Measurements from ENCODE around the gene NWD2. TPM values are rescaled to one million over a fixed set of nuclear protein-coding genes. Genes with fewer than 3 reads are reported as not detected.
"Not testable (repeated sequence)": the region's sequence is repeated elsewhere in the genome, so short reads cannot be mapped to it uniquely, and the experiment has no call there.

The NWD2 gene
- total RNA-seq, 2 donors from 2014 or later, result not detected

- H3K36me3 Mint-ChIP-seq; ATAC-seq; H3K9me3 Mint-ChIP-seq; DNase-seq (ENCODE audit: low spot score in 2 of 2); H3K27ac Mint-ChIP-seq: not testable (repeated sequence)
Observed at GRCh38 chr4:37413612-37414011, 169.1 kb downstream of the NWD2 start.

- Mint-ChIP-seq H3K9me3 (no peaks in the 10 kb centered on the region), H3K36me3 (no peaks in the 10 kb centered on the region), H3K27ac (no peak overlapping the region)
- no peak for ATAC-seq
- DNase-seq (ENCODE audit: low spot score in 2 of 2), result no peak
Observed at GRCh38 chr4:37415845-37416369, 171.4 kb downstream of the NWD2 start.

- ATAC-seq, result no peak
- DNase-seq (ENCODE audit: low spot score in 2 of 2), result no peak
- Mint-ChIP-seq H3K36me3 (no peaks in the 10 kb centered on the region), H3K9me3 (no peaks in the 10 kb centered on the region), H3K27ac (no peak overlapping the region)
Observed at GRCh38 chr4:37421614-37422013, 177.1 kb downstream of the NWD2 start.

GRCh38 chr4:37422102-37422501 is 177.6 kb downstream of the NWD2 start:
- H3K9me3 Mint-ChIP-seq, result no peaks in the 10 kb centered on the region
- ATAC-seq (no peak), DNase-seq (ENCODE audit: low spot score in 2 of 2) (no peak)
- no peak overlapping the region for H3K27ac Mint-ChIP-seq
- no peaks in the 10 kb centered on the region for H3K36me3 Mint-ChIP-seq

- Mint-ChIP-seq H3K9me3 (no peaks in the 10 kb centered on the region), H3K36me3 (no peaks in the 10 kb centered on the region), H3K27ac (no peak overlapping the region)
- no peak for ATAC-seq
- DNase-seq (ENCODE audit: low spot score in 2 of 2), result no peak
Observed at GRCh38 chr4:37422638-37423037, 178.1 kb downstream of the NWD2 start.

GRCh38 chr4:37423310-37423709 is 178.8 kb downstream of the NWD2 start:
- H3K27ac Mint-ChIP-seq, result no peak overlapping the region
- DNase-seq (ENCODE audit: low spot score in 2 of 2) (no peak), ATAC-seq (no peak)
- H3K36me3 Mint-ChIP-seq, result no peaks in the 10 kb centered on the region
- H3K9me3 Mint-ChIP-seq, result no peaks in the 10 kb centered on the region

- no peak for ATAC-seq
- no peaks in the 10 kb centered on the region for H3K36me3 Mint-ChIP-seq
Observed at GRCh38 chr4:37424753-37425152, 180.2 kb downstream of the NWD2 start.

GRCh38 chr4:37425857-37426256 is 181.3 kb downstream of the NWD2 start:
- no peaks in the 10 kb centered on the region for H3K36me3 Mint-ChIP-seq
- no peaks in the 10 kb centered on the region for H3K9me3 Mint-ChIP-seq
- no peak overlapping the region for H3K27ac Mint-ChIP-seq
- no peak for DNase-seq (ENCODE audit: low spot score in 2 of 2)
- ATAC-seq, result no peak

More at GRCh38 chr4:37424753-37425152, 180.2 kb downstream of the NWD2 start:
- Mint-ChIP-seq H3K27ac (no peak overlapping the region), H3K9me3 (no peaks in the 10 kb centered on the region)
- DNase-seq (ENCODE audit: low spot score in 2 of 2), result no peak

- Mint-ChIP-seq H3K36me3 (no peaks in the 10 kb centered on the region), H3K9me3 (no peaks in the 10 kb centered on the region), H3K27ac (no peak overlapping the region)
- ATAC-seq (no peak), DNase-seq (ENCODE audit: low spot score in 2 of 2) (no peak)
Observed at GRCh38 chr4:37427193-37427592, 182.7 kb downstream of the NWD2 start.

- no peak for DNase-seq (ENCODE audit: low spot score in 2 of 2)
- ATAC-seq, result no peak
- Mint-ChIP-seq H3K36me3 (no peaks in the 10 kb centered on the region), H3K27ac (no peak overlapping the region), H3K9me3 (no peaks in the 10 kb centered on the region)
Observed at GRCh38 chr4:37429906-37430305, 185.4 kb downstream of the NWD2 start.

GRCh38 chr4:37430718-37431416 is 186.3 kb downstream of the NWD2 start:
- Mint-ChIP-seq H3K36me3 (no peaks in the 10 kb centered on the region), H3K9me3 (no peaks in the 10 kb centered on the region), H3K27ac (no peak overlapping the region)
- ATAC-seq (no peak), DNase-seq (ENCODE audit: low spot score in 2 of 2) (no peak)

- Mint-ChIP-seq H3K27ac (no peak overlapping the region), H3K36me3 (no peaks in the 10 kb centered on the region), H3K9me3 (no peaks in the 10 kb centered on the region)
- no peak for ATAC-seq
- DNase-seq (ENCODE audit: low spot score in 2 of 2), result no peak
Observed at GRCh38 chr4:37431417-37431743, 186.8 kb downstream of the NWD2 start.

GRCh38 chr4:37434469-37434868 is 189.9 kb downstream of the NWD2 start:
- no peak for DNase-seq (ENCODE audit: low spot score in 2 of 2)
- no peaks in the 10 kb centered on the region for H3K9me3 Mint-ChIP-seq
- no peak overlapping the region for H3K27ac Mint-ChIP-seq
- no peaks in the 10 kb centered on the region for H3K36me3 Mint-ChIP-seq
- no peak for ATAC-seq

GRCh38 chr4:37436546-37436945 is 192.0 kb downstream of the NWD2 start:
- ATAC-seq (no peak), DNase-seq (ENCODE audit: low spot score in 2 of 2) (no peak)
- H3K9me3 Mint-ChIP-seq, result no peaks in the 10 kb centered on the region
- H3K27ac Mint-ChIP-seq, result no peak overlapping the region
- H3K36me3 Mint-ChIP-seq, result no peaks in the 10 kb centered on the region

- Mint-ChIP-seq H3K27ac (no peak overlapping the region), H3K36me3 (no peaks in the 10 kb centered on the region), H3K9me3 (no peaks in the 10 kb centered on the region)
- ATAC-seq (no peak), DNase-seq (ENCODE audit: low spot score in 2 of 2) (no peak)
Observed at GRCh38 chr4:37437163-37437562, 192.6 kb downstream of the NWD2 start.

- Mint-ChIP-seq H3K9me3 (no peaks in the 10 kb centered on the region), H3K36me3 (no peaks in the 10 kb centered on the region), H3K27ac (no peak overlapping the region)
- ATAC-seq (no peak), DNase-seq (ENCODE audit: low spot score in 2 of 2) (no peak)
Observed at GRCh38 chr4:37438564-37439279, 194.2 kb downstream of the NWD2 start.

- Mint-ChIP-seq H3K36me3 (no peaks in the 10 kb centered on the region), H3K9me3 (no peaks in the 10 kb centered on the region), H3K27ac (no peak overlapping the region)
- DNase-seq (ENCODE audit: low spot score in 2 of 2), result no peak
- ATAC-seq, result no peak
Observed at GRCh38 chr4:37439809-37440474, 195.4 kb downstream of the NWD2 start.
